HG02981 (cell line): ENCODE results near the gene FGF21.

Source experiments
- ATAC-seq: cut with Tn5 transposase; IDR thresholded peaks from one replicate; pipeline ENCODE4 v1.9.1; 2021; ENCODE audit warnings: mild to moderate bottlenecking, moderate library complexity; ENCODE audit not compliant: unreplicated experiment

The FGF21 gene

DNA sequence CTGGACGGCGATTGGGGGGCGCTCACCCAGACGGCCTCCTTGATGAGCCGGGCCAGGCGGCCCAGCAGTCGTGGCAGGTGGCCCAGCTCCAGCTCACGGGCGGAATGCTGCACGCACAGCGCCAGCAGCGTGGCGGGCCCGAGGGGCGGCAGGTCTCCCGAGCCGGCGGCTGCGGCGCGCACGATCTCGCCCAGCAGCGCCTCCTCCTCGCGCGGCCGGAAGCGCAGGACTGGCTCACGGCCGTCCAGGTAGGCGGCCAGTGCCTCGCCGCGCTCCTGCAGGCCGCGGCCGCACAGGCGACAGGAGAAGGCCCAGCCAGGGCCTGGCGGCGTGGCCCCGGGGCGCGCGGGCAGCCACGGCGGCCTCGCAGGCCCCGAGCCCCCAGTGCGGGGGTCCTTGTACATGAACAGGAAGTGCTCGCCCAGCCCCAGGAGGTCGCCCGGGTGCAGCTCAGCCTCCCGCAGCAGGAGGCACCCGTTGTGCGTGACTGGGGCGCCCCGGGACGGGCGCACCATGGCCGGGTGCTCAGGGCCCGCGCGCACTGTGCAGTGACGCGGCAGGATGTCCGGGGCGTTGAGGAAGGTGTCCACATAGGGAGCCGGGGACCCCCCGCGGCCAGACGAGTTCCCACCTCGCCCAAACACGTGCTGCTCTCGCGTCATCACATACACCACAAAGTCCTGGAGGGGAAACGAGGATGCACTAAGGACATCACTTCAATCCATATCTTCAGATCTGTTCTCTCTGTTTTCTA lies 26.2 kb upstream of the FGF21 start:
- no peak for ATAC-seq

- ATAC-seq: no peak
These were observed 23.9 kb upstream of the FGF21 start for GRCh38 chr19:48731452-48731851.

DNA sequence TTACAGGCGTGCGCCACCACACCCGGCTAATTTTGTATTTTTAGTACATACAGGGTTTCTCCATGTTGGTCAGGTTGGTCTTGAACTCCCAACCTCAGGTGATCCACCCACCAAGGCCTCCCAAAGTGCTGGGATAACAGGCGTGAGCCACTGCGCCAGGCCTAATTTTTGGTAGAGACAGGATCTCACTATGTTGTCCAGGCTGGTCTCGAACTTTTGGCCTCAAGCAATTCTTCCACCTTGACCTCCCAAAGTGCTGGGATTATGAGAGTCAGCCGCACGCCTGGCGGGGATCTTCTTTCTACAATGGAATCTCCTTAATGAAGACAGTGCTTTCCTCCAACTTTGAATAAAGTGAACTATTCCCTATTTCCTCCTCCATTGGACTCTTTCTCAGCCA lies 20.7 kb upstream of the FGF21 start:
- no peak for ATAC-seq

- ATAC-seq: no peak
These were observed 20.2 kb upstream of the FGF21 start for GRCh38 chr19:48735031-48735615.

- ATAC-seq: no peak
These were observed 17.8 kb upstream of the FGF21 start for GRCh38 chr19:48737360-48737998.

DNA sequence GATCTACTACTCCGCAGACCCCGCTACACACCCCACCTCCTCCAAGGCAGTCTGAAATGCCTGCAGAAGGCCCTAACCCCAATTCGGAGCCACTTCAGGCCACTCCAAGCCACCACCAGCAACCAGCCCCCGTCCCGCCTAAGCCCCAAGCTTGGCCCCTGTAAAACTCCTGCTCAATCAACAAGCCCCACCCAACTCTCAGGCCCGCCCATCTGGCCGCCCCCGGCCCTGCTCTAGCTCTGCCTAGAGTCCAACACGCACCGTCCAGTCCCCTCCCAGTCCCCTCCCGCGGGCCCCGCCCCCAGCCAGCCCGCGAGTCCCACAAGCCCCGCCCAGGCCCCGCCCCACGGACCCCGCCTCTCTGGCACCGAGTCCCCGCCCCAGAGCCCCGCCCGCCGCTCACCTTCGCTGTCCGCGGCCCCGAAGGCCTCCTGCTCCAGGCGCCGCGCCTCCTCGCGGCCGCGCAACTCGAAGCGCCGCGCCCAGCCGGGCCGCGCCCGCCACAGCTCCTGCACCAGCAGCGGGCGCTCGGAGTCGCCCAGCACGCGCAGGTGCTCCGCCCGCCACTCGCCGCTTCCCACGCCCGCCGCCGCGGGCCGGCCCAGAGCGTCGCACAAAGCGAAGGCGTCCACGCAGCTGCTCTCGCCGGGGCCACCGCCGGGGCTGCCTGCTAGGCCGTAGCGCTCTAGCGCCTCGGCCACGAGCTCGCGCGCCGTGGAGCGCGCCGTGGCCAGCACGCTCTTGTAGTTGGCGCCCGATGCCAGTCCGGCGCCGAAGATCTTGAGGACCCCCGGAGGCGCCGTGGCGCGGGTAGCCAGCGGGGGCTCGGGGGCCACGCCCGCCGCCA lies 16.5 kb upstream of the FGF21 start:
- peak; percentile 71 for ATAC-seq

DNA sequence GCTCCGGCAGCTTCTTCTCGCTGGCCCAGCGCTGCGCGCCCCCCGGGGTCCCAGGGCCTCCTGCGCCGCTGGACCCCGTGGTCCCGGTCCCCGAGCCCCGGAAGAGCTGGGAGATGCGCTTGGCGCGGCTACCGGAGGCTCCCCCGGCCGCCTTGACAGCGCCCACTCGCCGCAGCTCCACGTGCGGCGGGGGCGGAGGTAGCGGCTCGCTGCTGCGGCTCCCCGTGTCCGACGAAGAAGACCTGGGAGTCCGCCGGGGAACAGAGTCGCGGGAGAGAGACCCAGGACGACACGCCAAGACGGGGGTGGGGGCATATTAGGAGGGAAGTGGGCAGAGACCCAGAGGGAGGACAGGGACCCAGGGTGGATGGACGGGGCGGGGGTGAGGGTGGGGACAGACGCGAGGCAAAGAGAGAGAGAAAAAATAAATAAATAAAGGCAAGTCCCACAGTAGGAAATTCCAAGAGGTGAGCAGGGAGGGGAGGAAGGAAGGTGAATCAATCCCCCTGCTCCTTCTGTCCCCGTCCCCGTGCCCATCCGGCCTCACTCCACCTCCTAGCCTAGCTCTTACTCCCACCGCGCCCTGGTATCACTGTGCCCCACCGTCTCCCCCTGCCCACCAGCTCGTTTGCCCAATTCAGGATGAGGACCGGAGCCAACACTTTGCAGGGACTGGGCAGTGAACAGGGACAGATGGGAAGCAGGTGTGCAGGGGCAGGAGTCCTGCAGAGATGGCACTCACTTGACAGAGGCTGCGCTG lies 15.7 kb upstream of the FGF21 start:
- ATAC-seq: no peak

- ATAC-seq: no peak
These were observed 15.0 kb upstream of the FGF21 start, which contains the start of gene RASIP1 for GRCh38 chr19:48740164-48740972. RASIP1 (minus strand) TSS chr19:48740610; CDS start chr19:48740282, 328 bp downstream.

DNA sequence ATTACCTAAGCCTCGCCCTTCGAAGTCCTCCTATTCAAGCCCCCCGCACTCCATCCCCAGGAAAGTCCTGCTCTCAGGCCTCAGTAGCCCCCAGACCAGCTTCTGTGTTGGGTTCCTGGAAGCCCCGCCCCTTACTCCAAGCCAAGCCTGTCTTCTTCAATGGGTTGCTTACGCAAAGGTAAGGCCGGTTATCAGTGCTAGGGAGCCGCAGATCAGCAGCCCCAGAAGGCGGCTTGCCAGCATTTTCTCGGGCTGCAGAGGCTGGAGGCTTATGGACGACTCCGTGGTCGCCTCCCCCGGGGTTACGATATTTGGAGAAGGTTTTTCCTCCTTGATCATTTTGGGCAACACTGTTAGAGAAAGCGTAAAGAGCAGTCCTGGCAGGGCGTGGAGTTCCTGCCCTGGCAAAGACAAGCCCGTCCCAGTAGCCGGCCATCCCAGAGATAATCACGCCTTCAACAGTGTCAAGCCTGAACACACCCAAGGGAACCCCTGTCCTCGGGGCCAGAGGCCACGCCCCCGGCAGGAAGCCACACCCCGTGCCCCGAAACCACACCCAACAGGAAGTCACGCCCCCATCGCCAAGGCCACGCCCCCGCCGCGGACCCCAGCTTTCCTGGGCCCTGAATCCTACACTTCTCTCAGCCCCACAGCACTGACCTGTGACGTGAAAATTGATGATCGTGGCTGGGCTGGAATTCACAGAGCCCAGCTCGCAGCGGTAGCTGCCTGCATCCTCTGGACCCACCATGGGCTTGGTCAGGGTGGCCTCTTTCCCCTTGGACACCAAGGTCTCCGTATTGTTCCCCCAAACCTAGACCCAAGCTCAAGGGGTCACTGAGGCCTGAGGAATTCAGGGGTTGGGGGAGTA lies 14.0 kb upstream of the FGF21 start:
- ATAC-seq: no peak

- no peak for ATAC-seq
These were observed 13.2 kb upstream of the FGF21 start for GRCh38 chr19:48742096-48742495.

GRCh38 chr19:48745208-48745995 lies 9.9 kb upstream of the FGF21 start:
- no peak for ATAC-seq

DNA sequence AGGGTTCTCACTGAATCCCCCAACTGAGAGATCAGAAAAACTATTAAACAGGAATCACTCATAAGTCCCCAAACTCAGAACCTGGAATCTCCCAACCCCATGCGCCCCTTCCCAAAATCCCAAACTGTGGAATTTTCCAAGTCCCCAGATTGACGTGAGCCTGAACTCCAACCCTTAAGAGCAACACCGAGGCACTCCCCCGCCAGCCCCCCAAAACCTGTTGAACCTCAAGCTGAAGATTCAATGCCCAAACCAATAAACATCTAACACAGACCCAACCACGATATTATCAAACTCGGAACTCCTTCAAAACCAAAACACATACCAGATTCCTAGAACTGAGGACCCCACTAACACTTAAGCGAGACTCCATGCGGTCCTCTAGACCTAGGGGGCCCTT lies 9.2 kb upstream of the FGF21 start:
- ATAC-seq: no peak

- no peak for ATAC-seq
These were observed 8.4 kb upstream of the FGF21 start, which contains the start of gene IZUMO1 for GRCh38 chr19:48746738-48747575. IZUMO1 (minus strand) TSS chr19:48746909; CDS start chr19:48745859, 1,050 bp downstream.

GRCh38 chr19:48749571-48750198 lies 5.6 kb upstream of the FGF21 start:
- no peak for ATAC-seq

DNA sequence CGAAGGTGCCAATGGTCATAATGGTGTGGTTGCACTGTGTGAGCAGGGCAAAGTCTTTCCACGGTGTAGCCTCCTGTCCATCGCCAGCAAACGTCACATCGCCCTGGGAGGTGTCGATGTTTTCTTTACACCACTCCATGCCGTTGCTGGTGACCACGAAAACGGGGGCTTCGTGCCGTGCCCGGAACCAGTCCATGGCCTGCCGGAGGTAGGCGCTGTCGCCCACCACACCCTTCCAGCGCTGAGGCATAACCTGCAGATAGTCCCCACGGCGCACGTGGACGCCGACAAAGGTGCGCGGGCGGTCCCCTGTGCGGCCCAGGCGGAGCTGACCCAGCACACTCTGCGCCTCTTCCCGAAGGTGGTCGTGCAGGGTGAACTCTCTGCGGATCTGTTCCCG lies 5.0 kb upstream of the FGF21 start:
- ATAC-seq: no peak

DNA sequence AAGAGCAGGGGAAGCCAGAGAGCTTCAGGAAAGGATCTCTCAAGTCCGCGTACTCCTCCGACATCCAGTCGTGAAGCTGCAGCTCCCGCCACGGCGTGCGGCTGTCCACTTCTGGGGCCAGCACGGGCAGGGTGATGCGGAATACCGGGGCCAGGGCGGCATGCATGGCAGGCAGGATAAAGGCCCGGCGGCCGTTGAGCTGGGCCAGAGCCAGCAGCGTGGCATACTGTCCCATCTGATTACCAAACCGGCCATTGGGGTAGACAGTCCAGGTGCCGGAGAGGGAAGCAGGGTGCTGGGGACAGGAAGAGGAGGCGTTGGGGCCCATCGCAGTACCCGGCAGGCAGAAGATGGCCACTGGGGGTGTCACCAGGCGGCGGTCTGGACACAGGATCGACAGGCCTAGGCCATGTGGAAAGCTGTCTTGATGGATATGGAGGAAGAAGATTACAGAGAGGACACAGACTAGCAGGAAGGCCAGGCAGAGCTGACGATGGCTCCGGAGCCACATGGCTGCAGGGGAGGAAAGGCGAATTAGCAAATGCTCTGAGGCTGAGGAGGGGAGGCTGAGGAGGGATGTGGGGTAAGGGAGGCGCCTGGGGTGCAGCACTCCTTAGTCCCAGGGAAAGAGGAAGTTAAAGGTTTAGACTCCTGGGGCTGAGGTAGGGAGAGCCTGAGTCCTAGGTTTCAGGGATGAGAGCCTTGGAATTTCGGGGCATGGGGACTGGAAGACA lies 4.4 kb upstream of the FGF21 start:
- ATAC-seq: no peak
